GM19438 (cell line): ENCODE results near the gene ZC2HC1C.
A peak's percentile ranks its signal among the peaks of the same experiment; 100 is the strongest.

Experiments used
- ATAC-seq: cut with Tn5 transposase; IDR thresholded peaks from one replicate; pipeline ENCODE4 v1.9.1; 2021; ENCODE audit warnings: low read depth; ENCODE audit not compliant: unreplicated experiment

The ZC2HC1C gene

GRCh38 chr14:75090353-75090752, 20.9 kb downstream of the ZC2HC1C start:
- no peak for ATAC-seq

DNA sequence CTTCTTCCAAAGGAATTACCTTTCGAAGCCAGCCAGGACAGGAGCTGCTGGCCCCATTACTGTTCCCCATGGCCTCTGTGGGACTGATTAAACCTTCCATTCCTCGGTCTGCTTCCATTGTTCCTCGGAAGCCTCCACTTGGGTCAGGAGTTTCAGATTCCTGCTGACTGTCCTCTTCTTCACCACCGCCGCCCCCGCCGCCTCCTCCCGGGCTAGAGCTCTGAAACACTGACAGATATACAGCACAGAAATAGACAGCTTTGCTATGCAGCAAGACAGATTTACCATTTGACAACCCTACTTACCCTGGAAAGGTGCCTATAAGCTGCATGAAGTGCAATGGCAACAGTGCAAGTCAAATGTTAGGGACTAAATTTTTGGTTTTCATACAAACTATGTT, 21.8 kb downstream of the ZC2HC1C start:
- ATAC-seq = no peak

- ATAC-seq = no peak
Observed at GRCh38 chr14:75092698-75093097, 23.3 kb downstream of the ZC2HC1C start.

- ATAC-seq = no peak
Observed at GRCh38 chr14:75094896-75095295, 25.5 kb downstream of the ZC2HC1C start.

DNA sequence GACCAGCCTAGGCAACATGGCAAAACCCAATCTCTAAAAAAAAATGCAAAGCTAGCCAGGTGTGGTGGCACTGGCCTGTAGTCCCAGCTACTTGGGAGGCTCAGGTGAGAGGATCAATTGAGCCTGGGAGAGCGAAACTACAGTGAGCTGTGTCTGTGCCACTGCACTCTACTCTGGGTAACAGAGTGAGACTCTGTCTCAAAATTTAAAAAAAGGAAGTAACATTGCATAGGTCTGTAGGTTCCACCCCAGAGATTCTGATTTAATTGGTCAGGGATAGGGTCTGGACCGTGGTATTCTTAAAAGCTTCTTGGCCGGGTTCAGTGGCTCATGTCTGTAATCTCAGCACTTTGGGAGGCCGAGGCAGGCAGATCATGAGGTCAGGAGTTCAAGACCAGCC, 26.2 kb downstream of the ZC2HC1C start:
- no peak for ATAC-seq

DNA sequence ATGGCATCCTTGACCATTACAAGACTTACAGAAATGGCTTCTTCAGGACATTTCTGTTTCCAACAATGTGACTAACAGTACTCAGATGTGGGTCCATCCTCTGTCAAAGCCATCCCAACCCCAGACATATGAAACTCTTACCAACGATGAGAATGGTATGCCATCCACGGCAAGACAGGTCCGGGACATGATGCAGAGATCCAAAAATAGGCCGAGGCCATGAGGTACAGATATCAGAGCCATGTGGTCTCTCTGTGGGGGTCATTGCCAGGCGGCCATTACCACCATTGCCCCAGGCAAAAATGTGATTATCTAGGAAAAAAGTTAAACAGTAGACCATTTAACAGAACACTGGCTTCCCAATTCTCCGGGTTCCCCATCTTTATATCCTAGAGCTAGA, 27.5 kb downstream of the ZC2HC1C start:
- no peak for ATAC-seq

DNA sequence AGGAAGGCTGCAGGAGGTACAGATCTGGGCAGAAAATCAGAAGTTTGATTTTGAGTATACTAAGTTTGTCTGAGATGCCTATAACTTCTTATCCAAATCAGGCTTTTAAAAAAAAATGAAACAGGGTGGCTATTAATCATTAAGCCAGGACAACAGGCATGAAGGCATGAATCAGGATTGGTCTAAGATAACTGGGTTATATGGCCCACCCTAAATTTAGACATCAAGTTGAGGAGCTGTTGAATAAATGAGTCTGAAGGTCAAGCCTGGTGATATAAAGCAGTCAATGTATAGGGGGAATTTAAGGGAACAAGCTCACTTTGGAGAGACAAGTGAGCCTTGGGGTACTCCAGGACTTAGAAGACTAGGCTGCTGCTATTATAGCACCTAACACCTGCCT, 28.8 kb downstream of the ZC2HC1C start:
- no peak for ATAC-seq

GRCh38 chr14:75098682-75099081, 29.2 kb downstream of the ZC2HC1C start:
- ATAC-seq = no peak

DNA sequence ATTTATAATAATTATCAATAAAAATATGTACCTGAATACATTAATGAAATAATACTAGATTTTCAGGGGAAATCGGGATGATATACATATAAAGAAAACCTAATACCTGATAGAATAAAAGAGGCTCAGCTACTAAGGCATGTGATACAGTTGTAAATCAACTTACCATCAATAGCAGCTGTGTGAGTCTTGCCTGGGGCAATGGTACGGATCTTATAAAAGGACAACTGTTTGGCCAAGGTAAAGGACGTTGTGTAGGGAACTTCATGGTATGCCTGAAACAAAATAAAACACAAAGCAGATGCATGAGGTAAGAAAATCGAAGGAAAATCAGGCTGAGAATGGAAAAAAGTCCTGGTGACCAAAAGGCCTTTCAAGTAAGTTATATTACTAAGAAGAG, 32.0 kb downstream of the ZC2HC1C start:
- no peak for ATAC-seq

- no peak for ATAC-seq
Observed at GRCh38 chr14:75107186-75107585, 37.7 kb downstream of the ZC2HC1C start.

GRCh38 chr14:75109877-75110276, 40.4 kb downstream of the ZC2HC1C start:
- no peak for ATAC-seq

GRCh38 chr14:75113932-75114539, 44.6 kb downstream of the ZC2HC1C start:
- no peak for ATAC-seq

GRCh38 chr14:75119056-75119455, 49.6 kb downstream of the ZC2HC1C start:
- ATAC-seq = no peak

GRCh38 chr14:75120541-75121291, 51.3 kb downstream of the ZC2HC1C start:
- ATAC-seq = no peak

GRCh38 chr14:75121552-75121951, 52.1 kb downstream of the ZC2HC1C start:
- no peak for ATAC-seq

- no peak for ATAC-seq
Observed at GRCh38 chr14:75123991-75124390, 54.5 kb downstream of the ZC2HC1C start.

GRCh38 chr14:75125617-75126016, 56.2 kb downstream of the ZC2HC1C start:
- no peak for ATAC-seq

DNA sequence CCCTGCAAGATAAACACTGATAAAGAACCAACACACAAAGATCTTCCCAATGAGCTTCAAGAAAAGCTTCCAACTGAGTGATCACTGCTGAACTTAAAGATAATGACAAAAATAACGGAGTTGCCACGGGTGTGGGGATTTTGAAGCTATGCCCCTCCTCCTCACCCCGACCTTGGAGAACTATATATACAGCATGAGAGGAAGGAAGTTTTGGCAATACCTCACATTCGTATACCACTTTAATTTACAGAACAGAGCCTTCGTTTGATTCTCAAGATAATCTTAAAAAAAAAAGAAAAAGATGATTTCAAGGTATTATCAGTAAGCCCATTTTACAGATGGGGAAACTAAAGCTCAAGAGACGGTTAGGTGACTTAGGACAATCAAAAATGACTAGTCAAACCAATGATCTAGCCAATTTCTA, 56.7 kb downstream of the ZC2HC1C start:
- no peak for ATAC-seq

DNA sequence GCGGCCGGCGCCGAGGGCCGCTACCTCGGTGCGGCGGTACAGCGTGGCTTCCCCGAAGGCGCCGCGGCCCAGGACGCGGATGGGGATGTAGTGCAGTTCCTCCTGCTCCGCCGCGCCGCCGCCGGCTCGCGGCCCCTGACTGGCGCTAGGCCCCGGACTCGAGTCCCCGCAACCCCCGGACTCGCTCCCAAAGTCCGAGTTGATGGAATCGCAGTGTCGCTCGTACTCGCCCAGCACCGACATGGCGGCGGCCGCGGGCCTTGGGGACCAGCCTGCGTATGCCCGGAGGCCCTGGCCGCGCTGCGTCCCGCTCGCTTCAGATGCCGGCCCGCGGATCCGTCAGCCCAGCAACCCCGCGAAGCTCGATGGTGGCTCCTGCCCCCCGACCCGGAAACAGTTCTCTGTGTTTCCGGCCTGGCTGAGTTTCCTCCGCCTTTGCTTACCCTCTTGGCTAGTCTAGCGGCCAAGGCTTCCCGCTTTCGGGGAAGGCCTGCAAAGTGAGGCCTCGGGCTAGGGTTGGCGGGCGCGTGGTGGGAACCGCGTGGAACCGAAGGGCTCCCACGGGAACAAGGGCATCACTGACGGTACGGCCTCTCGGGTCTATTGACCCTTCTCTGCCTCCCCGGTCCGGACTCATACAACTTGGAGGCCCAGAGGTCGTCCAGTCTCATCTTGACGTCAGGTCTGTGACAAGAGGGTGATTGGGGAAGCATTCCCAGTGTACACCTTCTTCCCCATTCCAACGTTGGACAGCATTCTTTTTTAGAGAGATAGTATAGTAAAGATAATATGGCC, 57.4 kb downstream of the ZC2HC1C start, which contains the start of gene NEK9:
NEK9 (minus strand) TSS at position 370 of the 795 bp plus-strand sequence; CDS start at position 243, 127 bp downstream.
- peak; percentile 89 for ATAC-seq

GRCh38 chr14:75127474-75127820, 58.0 kb downstream of the ZC2HC1C start:
- peak; percentile 4 for ATAC-seq

DNA sequence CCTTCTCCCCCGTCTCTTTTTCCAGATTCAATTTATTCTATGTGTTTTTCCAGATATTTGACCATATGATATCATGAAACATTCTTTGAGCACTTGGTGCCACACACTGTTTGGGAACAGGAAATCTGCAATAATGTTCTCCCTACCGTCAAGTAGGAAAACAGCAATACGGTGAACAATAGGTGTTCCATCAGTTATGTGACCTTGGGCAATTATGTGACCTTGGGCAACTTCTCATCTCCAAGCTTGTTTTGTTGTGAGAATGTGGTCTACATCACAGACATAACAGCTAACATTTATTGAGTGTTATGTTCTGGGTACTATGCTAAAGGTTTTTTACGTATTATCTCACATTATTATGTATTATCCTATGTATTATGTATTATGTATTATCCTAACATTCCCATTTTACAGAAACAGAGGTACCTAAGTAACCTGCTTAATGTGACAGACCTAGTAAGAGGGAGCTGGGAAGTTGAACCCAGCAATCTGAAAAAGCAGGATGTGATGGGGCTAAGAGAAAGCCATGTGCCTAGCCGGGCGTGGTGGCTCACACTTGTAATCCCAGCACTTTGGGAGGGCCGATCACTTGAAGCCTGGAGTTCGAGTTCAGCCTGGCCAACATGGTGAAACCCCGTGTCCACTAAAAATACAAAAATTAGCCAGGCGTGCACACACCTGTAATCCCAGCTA, 58.6 kb downstream of the ZC2HC1C start:
- no peak for ATAC-seq
